ENCODE results near the gene MSN. TPM values are rescaled to one million over a fixed set of nuclear protein-coding genes. Genes with fewer than 3 reads are reported as not detected.
"Not testable (repeated sequence)": the region's sequence is repeated elsewhere in the genome, so short reads cannot be mapped to it uniquely, and the experiment has no call there.

The MSN gene
- polyA plus RNA-seq (ENCODE audit: low read depth in 6 of 6), result 100 to 1,000 TPM; 494 to 728 (median 559) TPM

DNA sequence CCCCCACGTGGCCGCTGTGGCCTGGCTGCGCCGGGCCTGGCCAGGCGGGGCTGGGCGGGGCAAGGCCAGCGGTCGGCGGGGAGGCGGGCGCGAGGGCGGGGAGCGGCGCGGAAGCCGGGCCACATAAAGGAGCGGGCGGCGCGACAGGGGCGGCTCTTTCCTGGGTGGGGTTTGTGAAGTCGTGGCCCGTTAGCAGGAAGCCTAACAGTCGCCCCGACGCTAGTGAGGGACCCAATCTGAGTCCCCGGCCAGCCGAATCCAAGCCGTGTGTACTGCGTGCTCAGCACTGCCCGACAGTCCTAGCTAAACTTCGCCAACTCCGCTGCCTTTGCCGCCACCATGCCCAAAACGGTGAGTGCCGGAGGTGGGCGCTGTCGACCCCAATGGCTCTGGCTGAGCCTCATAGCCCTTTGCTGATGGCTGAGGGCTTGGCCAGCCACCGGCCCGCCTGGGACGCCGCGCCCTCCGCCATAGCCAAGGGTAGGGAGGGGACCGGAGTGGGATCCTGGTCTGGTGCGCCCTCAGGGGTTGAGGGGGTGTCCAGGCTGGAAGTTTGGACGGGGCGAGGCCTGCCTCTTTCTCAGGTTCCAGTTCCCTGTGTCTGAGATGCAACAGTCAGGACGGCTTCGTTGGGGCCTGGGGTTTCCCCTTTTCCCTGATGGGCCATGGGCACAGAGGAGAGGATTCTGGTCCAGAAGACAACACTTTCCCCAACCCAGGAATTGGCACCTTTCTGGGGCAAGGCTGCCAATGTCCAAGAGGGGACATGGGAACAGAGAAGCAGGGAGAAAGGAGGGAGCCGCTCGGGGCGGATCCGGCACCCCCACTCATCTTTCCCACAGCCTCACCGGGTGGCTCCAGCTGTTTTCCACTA is at the start of gene MSN:
MSN (plus strand) TSS at position 152 of the 874 bp plus-strand sequence; CDS start at position 340, 188 bp downstream.
- Mint-ChIP-seq H3K4me1 (peaks cover 42 to 56% (median 43%) of the 10 kb centered on the region in 3 donors), H3K27ac (peak within 1 kb of the TSS; percentile 33 to 94 (median 90)), H3K4me3 (peak within 1 kb of the TSS; percentile 93 to 96 (median 94)), H3K27me3 (no peaks in the 10 kb centered on the region), H3K36me3 (peaks cover 0 to 22% of the 10 kb centered on the region in 2 donors), H3K9me3 (peaks cover 0 to 5% (median 0%) of the 10 kb centered on the region in 7 donors)
- peak; percentile 68 for DNase-seq
- ATAC-seq (ENCODE audit: low read depth in 2 of 2), result peak; percentile 78

- Mint-ChIP-seq H3K9me3 (peaks cover 0 to 25% (median 14%) of the 10 kb centered on the region in 7 donors), H3K4me3 (peak overlapping the region in 1 of 8 donors; percentile 57)
- H3K27ac Mint-ChIP-seq; DNase-seq; H3K27me3 Mint-ChIP-seq; H3K36me3 Mint-ChIP-seq; H3K4me1 Mint-ChIP-seq; ATAC-seq (ENCODE audit: low read depth in 2 of 2): not testable (repeated sequence)
Measured at GRCh38 chrX:65620096-65620705, 47.3 kb upstream of the MSN start.

DNA sequence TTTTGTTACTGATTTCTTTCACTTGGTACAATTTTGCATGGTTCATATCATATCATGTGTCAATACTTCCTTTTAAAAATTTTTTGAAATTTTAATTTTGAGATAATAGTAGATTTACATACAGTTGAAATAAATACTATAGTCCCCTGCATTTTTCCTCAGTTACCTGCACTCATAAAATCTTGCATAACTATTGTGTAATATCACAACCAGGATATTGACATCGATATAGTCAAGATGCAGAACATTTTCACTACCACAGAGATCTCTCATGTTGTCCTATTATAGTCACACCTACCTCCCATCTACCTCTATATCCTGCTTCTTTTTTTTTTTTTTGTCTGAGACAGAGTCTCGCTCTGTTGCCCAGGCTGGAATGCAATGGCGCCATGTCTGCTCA is 36.7 kb upstream of the MSN start:
- ATAC-seq (ENCODE audit: low read depth in 2 of 2) (no peak), DNase-seq (no peak)
- peaks cover 4 to 16% of the 10 kb centered on the region in 2 donors for H3K36me3 Mint-ChIP-seq
- H3K27me3 Mint-ChIP-seq, result peaks cover 0 to 16% (median 0%) of the 10 kb centered on the region in 3 donors
- H3K4me1 Mint-ChIP-seq, result peaks cover 4 to 12% (median 6%) of the 10 kb centered on the region in 3 donors
- H3K9me3 Mint-ChIP-seq, result peaks cover 0 to 24% (median 16%) of the 10 kb centered on the region in 7 donors
- peak overlapping the region in 1 of 8 donors; percentile 61 for H3K4me3 Mint-ChIP-seq
- peak overlapping the region in 1 of 6 donors; percentile 54 for H3K27ac Mint-ChIP-seq

- DNase-seq, result no peak
- no peak overlapping the region for H3K4me3 Mint-ChIP-seq
Measured at GRCh38 chrX:65633826-65634225, 33.6 kb upstream of the MSN start.

DNA sequence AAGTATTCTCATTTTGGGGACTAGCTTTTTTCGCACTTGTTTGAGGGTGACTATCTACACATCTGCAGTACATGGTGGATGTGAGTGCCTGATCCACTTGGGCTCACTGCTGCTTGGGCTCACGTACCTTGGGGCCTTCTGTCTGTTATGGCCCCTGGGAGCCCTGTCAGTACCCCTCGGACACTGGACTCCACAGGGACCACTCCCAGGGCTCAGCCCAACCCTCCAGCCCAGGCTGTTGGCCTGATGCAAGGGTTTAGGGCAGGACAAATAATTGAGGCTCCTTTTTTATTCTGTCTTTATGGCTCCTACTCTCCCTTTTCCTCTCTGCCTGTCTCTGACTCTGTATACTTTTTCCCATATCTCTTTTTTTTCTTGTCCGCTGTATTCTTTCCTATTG is 32.7 kb upstream of the MSN start:
- Mint-ChIP-seq H3K4me3 (no peak overlapping the region), H3K27me3 (no peaks in the 10 kb centered on the region), H3K27ac (peak overlapping the region in 1 of 6 donors; percentile 58), H3K36me3 (no peaks in the 10 kb centered on the region), H3K4me1 (peaks cover 4 to 12% (median 9%) of the 10 kb centered on the region in 3 donors), H3K9me3 (peaks cover 0 to 2% (median 0%) of the 10 kb centered on the region in 7 donors)
- DNase-seq (no peak), ATAC-seq (ENCODE audit: low read depth in 2 of 2) (no peak)

More at GRCh38 chrX:65633826-65634225, 33.6 kb upstream of the MSN start:
- Mint-ChIP-seq H3K27me3 (no peaks in the 10 kb centered on the region), H3K36me3 (peaks cover 0 to 4% of the 10 kb centered on the region in 2 donors), H3K9me3 (peaks cover 0 to 9% (median 8%) of the 10 kb centered on the region in 7 donors), H3K4me1 (peaks cover 4 to 12% (median 9%) of the 10 kb centered on the region in 3 donors), H3K27ac (peak overlapping the region in 1 of 6 donors; percentile 32)
- no peak for ATAC-seq (ENCODE audit: low read depth in 2 of 2)

DNA sequence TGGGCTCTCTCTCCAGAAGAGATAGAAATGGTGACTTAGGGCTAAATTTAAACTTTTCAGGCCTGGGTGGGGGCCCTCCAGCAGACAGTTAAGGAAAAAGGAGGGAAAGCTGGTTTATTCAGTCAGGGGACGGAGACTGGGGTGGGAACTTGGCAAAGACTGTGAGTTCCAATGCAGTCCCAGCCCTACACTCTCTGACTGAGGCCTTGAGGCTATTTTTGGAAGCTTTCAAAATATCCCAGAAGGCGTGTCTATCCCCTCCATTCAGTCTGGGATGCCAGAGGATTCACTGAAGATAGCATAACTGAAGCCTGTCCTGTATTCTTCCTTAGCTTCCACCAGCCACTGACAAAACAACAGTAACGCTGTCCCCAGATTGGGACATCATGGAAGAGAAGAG is 32.1 kb upstream of the MSN start:
- DNase-seq (no peak), ATAC-seq (ENCODE audit: low read depth in 2 of 2) (no peak)
- no peaks in the 10 kb centered on the region for H3K36me3 Mint-ChIP-seq
- H3K4me1 Mint-ChIP-seq, result peaks cover 4 to 12% (median 9%) of the 10 kb centered on the region in 3 donors
- peak overlapping the region in 2 of 6 donors; percentile 19 to 71 for H3K27ac Mint-ChIP-seq
- H3K9me3 Mint-ChIP-seq, result peaks cover 0 to 2% (median 0%) of the 10 kb centered on the region in 7 donors
- H3K4me3 Mint-ChIP-seq, result no peak overlapping the region
- no peaks in the 10 kb centered on the region for H3K27me3 Mint-ChIP-seq

GRCh38 chrX:65635822-65636221 is 31.6 kb upstream of the MSN start:
- no peaks in the 10 kb centered on the region for H3K27me3 Mint-ChIP-seq
- no peak for ATAC-seq (ENCODE audit: low read depth in 2 of 2)
- peaks cover 4 to 12% (median 12%) of the 10 kb centered on the region in 3 donors for H3K4me1 Mint-ChIP-seq
- DNase-seq, result no peak
- no peak overlapping the region for H3K4me3 Mint-ChIP-seq
- H3K36me3 Mint-ChIP-seq, result no peaks in the 10 kb centered on the region
- H3K27ac Mint-ChIP-seq, result peak overlapping the region in 1 of 6 donors; percentile 71
- peaks cover 0 to 1% (median 0%) of the 10 kb centered on the region in 7 donors for H3K9me3 Mint-ChIP-seq

DNA sequence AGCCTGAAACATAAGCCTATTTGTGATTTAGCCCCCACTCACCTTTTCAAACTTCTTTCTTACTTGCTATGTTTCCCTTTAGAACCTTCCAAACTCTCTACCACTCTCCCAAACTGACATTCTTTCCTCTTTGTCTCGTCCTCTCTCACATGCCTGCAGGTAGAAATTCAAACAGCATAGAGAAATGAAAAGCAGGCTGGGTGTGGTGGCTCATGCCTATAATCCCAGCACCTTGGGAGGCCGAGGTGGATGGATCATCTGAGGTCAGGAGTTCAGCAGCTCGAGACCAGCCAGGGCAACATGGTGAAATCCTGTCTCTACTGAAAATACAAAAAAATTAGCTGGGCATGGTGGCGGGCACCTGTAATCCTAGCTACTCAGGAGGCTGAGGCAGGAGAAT is 31.2 kb upstream of the MSN start:
- not testable (repeated sequence) for ATAC-seq (ENCODE audit: low read depth in 2 of 2); H3K4me3 Mint-ChIP-seq; H3K27me3 Mint-ChIP-seq; H3K36me3 Mint-ChIP-seq; H3K9me3 Mint-ChIP-seq; DNase-seq
- Mint-ChIP-seq H3K27ac (peak overlapping the region in 1 of 6 donors; percentile 6), H3K4me1 (peaks cover 4 to 12% (median 12%) of the 10 kb centered on the region in 3 donors)

DNA sequence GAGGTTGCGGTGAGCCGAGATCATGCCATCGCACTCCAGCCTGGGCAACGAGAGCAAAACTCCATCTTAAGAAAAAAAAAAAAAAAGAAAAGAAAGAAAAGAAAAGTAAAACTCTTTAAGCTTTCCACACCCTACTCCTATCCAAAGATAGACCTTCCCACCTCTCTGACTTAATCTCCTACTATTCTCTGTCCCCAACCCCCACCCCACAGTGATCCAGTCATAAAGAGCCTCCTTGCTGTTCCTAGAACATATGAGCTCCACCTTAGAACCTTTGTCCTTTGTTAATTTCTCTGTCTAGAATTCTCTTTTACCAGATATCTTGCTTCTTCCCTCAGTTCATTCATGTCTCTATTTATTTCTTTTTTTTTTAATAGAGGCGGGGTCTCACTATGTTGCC is 30.1 kb upstream of the MSN start:
- Mint-ChIP-seq H3K36me3 (no peaks in the 10 kb centered on the region), H3K4me3 (no peak overlapping the region), H3K4me1 (peaks cover 5 to 12% (median 12%) of the 10 kb centered on the region in 3 donors), H3K27me3 (no peaks in the 10 kb centered on the region), H3K27ac (no peak overlapping the region), H3K9me3 (no peaks in the 10 kb centered on the region)
- DNase-seq (no peak), ATAC-seq (ENCODE audit: low read depth in 2 of 2) (no peak)

DNA sequence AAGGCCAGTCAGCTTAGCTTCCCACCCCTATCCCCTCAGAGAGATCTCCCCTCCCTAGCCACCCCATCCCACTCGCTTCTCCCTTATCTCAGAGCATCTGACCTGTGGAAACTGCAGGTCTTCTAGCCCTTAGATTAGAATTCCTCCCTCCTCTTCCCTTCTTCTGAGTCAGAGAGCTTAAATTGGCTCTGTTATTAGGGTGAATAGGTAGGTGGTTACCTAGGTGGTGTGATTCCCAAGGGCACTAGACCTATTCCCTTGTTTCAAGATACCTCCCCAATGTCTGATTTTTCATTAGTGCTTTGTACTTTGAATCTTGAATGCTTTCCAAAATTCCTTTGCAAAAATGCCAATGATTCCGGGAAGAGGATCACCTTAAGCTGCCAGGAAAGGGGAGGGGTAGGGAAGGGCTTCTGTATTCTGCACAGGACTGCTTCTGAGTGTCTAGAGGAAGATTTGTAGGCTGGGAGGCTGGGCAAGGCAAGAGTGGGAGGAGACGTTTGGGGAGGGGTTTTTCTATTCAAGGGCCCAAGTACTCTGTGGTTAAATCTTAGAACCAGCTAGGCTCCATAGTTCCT is 24.5 kb upstream of the MSN start:
- H3K27me3 Mint-ChIP-seq, result no peaks in the 10 kb centered on the region

DNA sequence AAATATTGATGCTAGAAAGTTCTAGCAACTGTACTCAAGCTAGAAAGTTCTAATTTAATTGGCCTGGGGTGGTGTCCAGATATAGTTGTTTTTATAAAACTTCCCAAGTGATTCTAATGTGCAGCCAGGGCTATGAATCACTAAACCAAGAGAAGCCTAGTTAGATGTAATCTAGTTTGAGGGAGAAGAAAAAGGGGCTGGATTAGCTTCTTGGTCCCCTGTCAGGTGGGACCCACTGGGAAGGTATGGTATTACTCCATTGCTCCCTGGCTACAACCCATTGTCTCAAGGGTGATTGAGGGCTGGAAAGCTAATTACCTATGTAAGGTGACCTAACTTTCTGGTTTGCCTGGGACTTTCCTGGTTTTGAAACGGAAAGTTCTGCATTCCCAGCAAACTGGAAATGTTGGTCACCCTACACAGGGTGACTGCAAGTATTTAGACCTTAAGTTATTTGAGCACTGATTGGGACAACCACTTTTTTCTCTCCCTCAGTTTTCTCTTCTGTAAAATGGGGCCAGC is 23.9 kb upstream of the MSN start:
- Mint-ChIP-seq H3K4me3 (no peak overlapping the region), H3K9me3 (peaks cover 0 to 1% (median 0%) of the 10 kb centered on the region in 7 donors), H3K36me3 (no peaks in the 10 kb centered on the region), H3K27ac (peak overlapping the region in 1 of 6 donors; percentile 76), H3K27me3 (no peaks in the 10 kb centered on the region), H3K4me1 (peaks cover 0 to 18% (median 15%) of the 10 kb centered on the region in 3 donors)
- DNase-seq (no peak), ATAC-seq (ENCODE audit: low read depth in 2 of 2) (no peak)

More for the DNA sequence above, 24.5 kb upstream of the MSN start:
- Mint-ChIP-seq H3K4me1 (peaks cover 0 to 18% (median 15%) of the 10 kb centered on the region in 3 donors), H3K4me3 (no peak overlapping the region), H3K27ac (peak overlapping the region in 1 of 6 donors; percentile 17), H3K9me3 (peaks cover 0 to 1% (median 0%) of the 10 kb centered on the region in 7 donors), H3K36me3 (no peaks in the 10 kb centered on the region)
- ATAC-seq (ENCODE audit: low read depth in 2 of 2) (no peak), DNase-seq (no peak)

- Mint-ChIP-seq H3K27ac (peak overlapping the region in 1 of 6 donors; percentile 89), H3K36me3 (no peaks in the 10 kb centered on the region), H3K4me3 (no peak overlapping the region), H3K9me3 (peaks cover 0 to 1% (median 0%) of the 10 kb centered on the region in 7 donors), H3K27me3 (no peaks in the 10 kb centered on the region), H3K4me1 (peaks cover 0 to 21% (median 15%) of the 10 kb centered on the region in 3 donors)
- DNase-seq, result no peak
- no peak for ATAC-seq (ENCODE audit: low read depth in 2 of 2)
Measured at GRCh38 chrX:65644621-65645289, 22.7 kb upstream of the MSN start.
